ENCODE results near the gene CTSA. TPM values are rescaled to one million over a fixed set of nuclear protein-coding genes. Genes with fewer than 3 reads are reported as not detected.
A peak's percentile ranks its signal among the peaks of the same experiment; 100 is the strongest.

Gene CTSA
- total and polyA plus RNA-seq, 9 of the 15 experiments (the other 6 are each of a cell fraction or from before 2014, with no cell fraction given) = 8.8 to 61.7 (median 28.3) TPM

DNA sequence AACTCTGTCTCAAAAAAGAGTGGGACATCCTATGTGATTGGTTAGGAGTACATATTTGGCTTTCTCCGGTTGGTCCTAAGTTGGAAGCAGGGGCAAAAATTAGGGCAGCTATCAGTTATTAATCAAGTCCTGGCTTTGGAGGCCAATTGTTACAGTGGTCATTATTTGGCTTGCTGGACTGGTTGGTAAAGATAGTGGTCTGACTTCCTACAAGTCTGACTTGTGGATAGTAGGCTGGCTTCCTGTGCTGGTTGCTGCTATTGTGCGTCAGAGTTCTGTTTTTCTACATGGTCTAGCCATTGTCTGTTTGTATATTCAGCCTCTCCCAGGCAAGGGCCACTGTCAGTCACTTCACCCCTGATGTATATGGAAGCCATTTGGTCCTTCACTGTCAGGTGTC lies 40.9 kb upstream of the CTSA start:
- no peaks in the 10 kb centered on the region for H3K79me2 ChIP-seq (ENCODE audit: control insufficient read depth, insufficient read depth, low read length)
- peaks cover 5% of the 10 kb centered on the region for H3K9me3 ChIP-seq (replicated peaks; ENCODE audit: control insufficient read depth, insufficient read depth, low read depth, low read length)
- peak overlapping the region; percentile 63; the same call in 2 of the 3 replicates for H3K27ac ChIP-seq (ENCODE audit: extremely low read depth, low read depth, low read length)
- no peak overlapping the region for H3K4me2 ChIP-seq (ENCODE audit: insufficient read depth, low read length)
- no peak overlapping the region for H3K9ac ChIP-seq (ENCODE audit: insufficient read depth in 1 of 2, low read depth in 2 of 2, low read length in 2 of 2)
- intact Hi-C loops (cut with micrococcal nuclease) (no loop called here), in situ Hi-C loops (cut with MboI) (no loop called here)
- ChIA-PET POLR2A (interaction anchor here (0.7 kb wide), 1 partner anchor 132 kb away, joined by 3 read pairs; no protein-coding TSS in a partner anchor), CTCF (ENCODE audit: low intra/inter-chr PET ratio) (no interaction called here)
- H3K4me1 ChIP-seq (replicated peaks in 1 of 2; ENCODE audit: control insufficient read depth in 2 of 2, insufficient read depth in 2 of 2, low read length in 2 of 2) = peaks cover 12 to 14% of the 10 kb centered on the region in 2 experiments; a peak in 4 of 5 replicates
- DNase-seq (ENCODE audit: extremely low read depth in 1 of 4, low spot score in 3 of 4) (no peak), FAIRE-seq (no peak), ATAC-seq (no peak)
- no peaks in the 10 kb centered on the region for H3K27me3 ChIP-seq (ENCODE audit: control insufficient read depth in 2 of 2, insufficient read depth in 2 of 2, low read length in 2 of 2)
- H3K9me1 ChIP-seq (ENCODE audit: control insufficient read depth, insufficient read depth, low read length) = peaks cover 3% of the 10 kb centered on the region
- H2AFZ ChIP-seq (ENCODE audit: low read depth, low read length) = no peak overlapping the region
- H4K20me1 ChIP-seq (replicated peaks; ENCODE audit: control insufficient read depth, insufficient read depth, low read length) = no peaks in the 10 kb centered on the region
- H3K36me3 ChIP-seq (ENCODE audit: control insufficient read depth, insufficient read depth, low read length) = peaks cover 21% of the 10 kb centered on the region; the same call in 2 of the 3 replicates
- no TSS peak for BruUV-seq (replicated peaks)
- WGBS (ENCODE audit: insufficient coverage, low coverage, missing lambda C conversion rate) = 73% methylated on average over 2 of the region's 2 CpGs
- H3K4me3 ChIP-seq = no peak overlapping the region
- TF ChIP-seq CTBP1 (IDR thresholded peaks at IDR 0.05; ENCODE audit: borderline replicate concordance) = no peak
- no peak for TF ChIP-seq ZKSCAN3 (CRISPR knock-in tag; IDR thresholded peaks at IDR 0.05)
- no peak for TF ChIP-seq RFX5 (IDR thresholded peaks at IDR 0.05; ENCODE audit: low read depth, low read length)
- no peak for TF ChIP-seq STAT5B (CRISPR knock-in tag; IDR thresholded peaks at IDR 0.05)
- TF ChIP-seq, protein P1, sequence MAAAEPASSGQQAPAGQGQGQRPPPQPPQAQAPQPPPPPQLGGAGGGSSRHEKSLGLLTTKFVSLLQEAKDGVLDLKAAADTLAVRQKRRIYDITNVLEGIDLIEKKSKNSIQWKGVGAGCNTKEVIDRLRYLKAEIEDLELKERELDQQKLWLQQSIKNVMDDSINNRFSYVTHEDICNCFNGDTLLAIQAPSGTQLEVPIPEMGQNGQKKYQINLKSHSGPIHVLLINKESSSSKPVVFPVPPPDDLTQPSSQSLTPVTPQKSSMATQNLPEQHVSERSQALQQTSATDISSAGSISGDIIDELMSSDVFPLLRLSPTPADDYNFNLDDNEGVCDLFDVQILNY (CRISPR knock-in tag; IDR thresholded peaks at IDR 0.05) = no peak
- TF ChIP-seq CBX3 (IDR thresholded peaks at IDR 0.05; ENCODE audit: borderline replicate concordance in 1 of 2, low read length in 2 of 2) = peak in 1 of 2 experiments; percentile 77; a peak in 2 of 3 replicates
- TF ChIP-seq ZNF766 (CRISPR knock-in tag; conservative IDR thresholded peaks at IDR 0.05) = no peak

All from K562 (cell line).